ENCODE measurements around the gene TIGD3. TPM values are rescaled to one million over a fixed set of nuclear protein-coding genes. Genes with fewer than 3 reads are reported as not detected.
A peak's percentile ranks its signal among the peaks of the same experiment; 100 is the strongest.

TIGD3 gene, protein sequence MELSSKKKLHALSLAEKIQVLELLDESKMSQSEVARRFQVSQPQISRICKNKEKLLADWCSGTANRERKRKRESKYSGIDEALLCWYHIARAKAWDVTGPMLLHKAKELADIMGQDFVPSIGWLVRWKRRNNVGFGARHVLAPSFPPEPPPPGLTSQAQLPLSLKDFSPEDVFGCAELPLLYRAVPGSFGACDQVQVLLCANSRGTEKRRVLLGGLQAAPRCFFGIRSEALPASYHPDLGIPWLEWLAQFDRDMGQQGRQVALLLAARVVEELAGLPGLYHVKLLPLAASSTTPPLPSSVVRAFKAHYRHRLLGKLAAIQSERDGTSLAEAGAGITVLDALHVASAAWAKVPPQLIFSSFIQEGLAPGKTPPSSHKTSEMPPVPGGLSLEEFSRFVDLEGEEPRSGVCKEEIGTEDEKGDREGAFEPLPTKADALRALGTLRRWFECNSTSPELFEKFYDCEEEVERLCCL
- total RNA-seq, result 1 to 10 TPM; 1.5 to 1.9 TPM
- under 1 TPM; 0.15 to 0.67 (median 0.21) TPM for polyA plus RNA-seq
- 0.34 to 3.5 (median 0.64) reads per million in 6 experiments for total RNA-seq

DNA sequence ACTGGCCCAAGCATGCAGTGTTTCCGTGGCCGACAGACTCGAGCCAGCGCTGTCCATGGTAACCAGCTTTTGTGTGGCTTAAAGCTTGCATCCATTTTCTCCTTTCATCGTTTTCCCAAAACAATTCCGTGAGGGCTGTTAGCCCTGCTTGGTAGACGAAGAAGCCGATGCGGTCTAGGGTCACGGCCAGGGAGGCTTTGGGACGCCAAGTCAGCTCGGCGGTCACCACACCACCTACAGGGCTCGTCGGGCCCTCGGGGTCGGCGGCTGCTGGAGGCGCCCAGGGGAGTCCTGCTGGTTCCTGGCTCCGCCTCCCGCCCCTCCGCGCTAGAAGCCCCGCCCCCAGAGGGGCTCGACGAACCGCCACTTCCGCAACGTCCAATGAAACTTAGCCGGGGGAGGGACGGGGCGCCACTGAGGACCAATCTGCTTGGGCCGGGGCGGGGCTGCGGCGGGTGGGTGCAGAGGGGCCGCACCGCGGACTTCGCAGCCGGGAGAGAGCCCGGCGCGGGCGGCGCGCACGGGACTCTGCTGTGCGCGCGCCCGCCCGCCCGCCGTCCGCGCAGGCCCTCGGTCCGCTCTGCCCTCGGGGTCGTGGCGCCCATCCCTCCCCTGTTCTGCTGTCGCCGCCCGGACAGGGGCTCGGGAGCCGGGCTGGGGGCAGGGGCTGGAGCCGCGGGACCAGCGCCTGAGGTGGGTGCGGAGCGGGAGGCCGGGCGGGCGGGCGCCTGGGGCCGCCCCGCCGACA lies at the start of gene TIGD3:
Gene TIGD3 (plus strand): TSS at position 487 of the 748 bp plus-strand sequence. CDS start 1,058 bp downstream, outside the sequence.
- H3K9me3 Mint-ChIP-seq, result no peaks in the 10 kb centered on the region
- POLR2A ChIA-PET, result interaction anchor here (0.9 to 2.6 kb wide), 5 partner anchors 18 to 1262 kb away, joined by 3 to 11 read pairs (median 4); partner anchors contain the start of genes DPF2, MALAT1 and RBM14
- peak; percentile 95 to 96 for ATAC-seq
- peaks cover 12 to 20% (median 17%) of the 10 kb centered on the region in 4 donors for H3K4me1 Mint-ChIP-seq
- H3K4me3 Mint-ChIP-seq, result peak within 1 kb of the TSS; percentile 84 to 96 (median 93)
- peak within 1 kb of the TSS; percentile 67 to 96 (median 86) for H3K27ac Mint-ChIP-seq
- H3K27me3 Mint-ChIP-seq, result no peaks in the 10 kb centered on the region
- peaks cover 0 to 34% (median 5%) of the 10 kb centered on the region in 3 donors for H3K36me3 Mint-ChIP-seq
- peak; percentile 94 to 99 (median 96) for DNase-seq

DNA sequence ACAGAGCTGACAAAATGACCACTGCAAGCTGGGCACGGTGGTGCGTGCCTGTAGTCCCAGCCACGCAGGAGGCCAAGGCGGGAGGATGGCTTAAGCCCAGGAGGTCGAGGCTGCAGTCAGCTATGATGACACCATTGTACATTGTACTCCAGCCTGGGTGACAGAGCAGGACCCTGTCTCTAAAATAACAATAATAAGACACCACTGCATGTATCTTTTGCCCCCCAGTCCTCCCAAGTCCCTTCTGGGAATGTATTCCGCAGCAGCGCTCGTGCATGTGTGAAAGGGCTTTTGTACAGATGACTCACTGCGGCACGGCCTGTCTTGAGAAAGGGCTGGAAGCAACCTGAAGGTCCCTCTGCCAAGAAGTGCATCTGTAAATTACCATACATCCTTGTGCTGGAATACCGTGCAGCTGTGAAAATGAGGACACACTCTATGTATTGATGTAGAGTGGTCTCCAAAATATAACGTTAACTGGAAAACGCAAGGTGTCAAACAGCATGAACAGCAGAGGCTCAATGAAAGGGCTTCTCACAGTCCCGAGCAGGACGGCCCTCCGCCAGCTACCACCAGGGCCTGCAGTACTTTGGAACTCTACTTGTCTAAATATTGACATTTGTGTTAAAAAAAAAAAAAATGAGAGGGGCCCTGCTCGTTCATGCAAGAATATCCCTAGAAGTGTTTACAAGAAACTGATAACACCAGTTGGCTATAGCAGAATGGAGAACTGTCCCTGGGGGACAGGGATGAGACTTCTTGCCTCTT lies 48.9 kb upstream of the TIGD3 start:
- Mint-ChIP-seq H3K36me3 (no peaks in the 10 kb centered on the region), H3K27me3 (no peaks in the 10 kb centered on the region), H3K27ac (no peak overlapping the region), H3K4me3 (no peak overlapping the region), H3K4me1 (peaks cover 0 to 2% (median under 1%) of the 10 kb centered on the region in 4 donors), H3K9me3 (no peaks in the 10 kb centered on the region)
- POLR2A ChIA-PET, result no interaction called here
- no peak for DNase-seq
- no peak for ATAC-seq

DNA sequence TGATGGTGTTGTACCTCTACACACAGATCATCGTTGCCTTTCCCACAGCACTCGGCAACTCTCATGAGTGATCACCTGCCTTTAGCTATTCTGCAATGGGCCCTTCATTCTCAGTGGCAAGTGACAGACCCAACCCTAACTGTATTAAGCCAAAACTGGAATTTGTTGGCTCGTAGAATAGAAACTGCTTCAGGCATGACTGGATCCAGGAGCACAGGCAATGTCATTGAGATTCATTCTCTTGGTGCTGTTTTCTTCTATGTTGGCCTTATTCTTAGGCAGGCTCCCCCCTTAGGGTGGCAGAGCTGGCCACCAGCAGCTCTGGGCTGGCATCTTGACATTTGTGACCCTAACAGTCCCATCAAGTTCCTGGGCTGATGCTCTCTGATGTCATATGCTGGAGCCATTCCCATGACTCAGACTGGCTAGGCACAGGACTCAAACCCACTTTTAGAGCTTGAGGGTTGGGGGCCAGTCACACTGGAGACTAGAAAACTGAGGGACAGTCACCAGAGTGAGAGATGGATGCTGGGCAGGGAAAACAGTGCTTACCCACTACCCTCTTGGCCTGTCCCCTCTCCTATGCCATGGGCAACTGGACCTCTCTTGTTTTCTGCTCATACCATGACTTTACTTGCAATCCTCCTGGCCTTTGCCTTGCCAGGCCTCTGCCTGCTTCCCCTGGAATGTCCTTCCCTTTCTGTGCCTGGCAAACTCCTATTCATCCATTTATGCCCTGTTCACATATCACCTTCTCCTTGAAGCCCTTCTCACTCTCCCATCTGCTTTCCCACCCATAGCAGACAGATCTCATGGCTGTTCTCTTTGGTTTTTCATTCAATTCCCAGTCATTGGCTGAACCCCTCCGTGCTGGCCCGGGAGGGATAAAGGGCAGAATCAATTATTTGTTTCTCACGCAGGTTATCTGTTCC lies 47.0 kb upstream of the TIGD3 start:
- no peak overlapping the region for H3K27ac Mint-ChIP-seq
- no peaks in the 10 kb centered on the region for H3K9me3 Mint-ChIP-seq
- H3K27me3 Mint-ChIP-seq, result no peaks in the 10 kb centered on the region
- H3K36me3 Mint-ChIP-seq, result no peaks in the 10 kb centered on the region
- DNase-seq (no peak), ATAC-seq (no peak)
- POLR2A ChIA-PET, result no interaction called here
- peaks cover 0 to 2% (median 0%) of the 10 kb centered on the region in 4 donors for H3K4me1 Mint-ChIP-seq
- no peak overlapping the region for H3K4me3 Mint-ChIP-seq

DNA sequence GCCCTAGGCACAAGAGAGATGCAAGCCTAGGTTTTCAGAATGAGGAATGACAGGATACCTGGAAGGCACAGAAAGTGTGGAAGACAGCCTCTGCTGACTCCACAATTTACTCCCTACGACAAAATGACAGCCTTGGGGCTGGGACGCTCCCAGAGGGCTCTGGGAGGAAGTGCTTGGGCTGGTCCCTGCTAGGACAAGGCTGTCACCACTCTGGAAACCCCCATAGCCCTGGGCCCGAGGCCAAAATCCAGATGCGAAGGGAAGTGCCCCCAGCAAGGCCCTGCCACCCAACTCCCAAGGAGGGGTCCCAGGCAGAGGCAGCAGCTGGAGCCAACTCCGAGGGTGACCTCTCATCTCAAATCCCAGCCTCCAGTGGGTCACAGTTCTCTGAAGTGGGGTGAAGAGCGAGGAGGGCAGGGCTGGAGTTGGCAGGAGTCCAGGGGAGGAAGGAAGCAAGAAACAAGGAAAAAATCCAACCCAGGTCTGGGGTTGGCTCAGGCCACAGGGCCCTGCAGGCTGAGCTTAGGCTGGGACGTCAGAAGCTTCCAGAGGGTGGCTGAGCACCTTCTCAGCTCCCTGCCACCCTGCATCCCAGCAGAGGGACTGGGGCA lies 46.2 kb upstream of the TIGD3 start:
- no peak overlapping the region for H3K4me3 Mint-ChIP-seq
- no peaks in the 10 kb centered on the region for H3K36me3 Mint-ChIP-seq
- POLR2A ChIA-PET, result no interaction called here
- H3K27me3 Mint-ChIP-seq, result no peaks in the 10 kb centered on the region
- H3K9me3 Mint-ChIP-seq, result no peaks in the 10 kb centered on the region
- H3K27ac Mint-ChIP-seq, result no peak overlapping the region
- H3K4me1 Mint-ChIP-seq, result peaks cover 0 to 2% (median 0%) of the 10 kb centered on the region in 4 donors
- DNase-seq (no peak), ATAC-seq (no peak)

DNA sequence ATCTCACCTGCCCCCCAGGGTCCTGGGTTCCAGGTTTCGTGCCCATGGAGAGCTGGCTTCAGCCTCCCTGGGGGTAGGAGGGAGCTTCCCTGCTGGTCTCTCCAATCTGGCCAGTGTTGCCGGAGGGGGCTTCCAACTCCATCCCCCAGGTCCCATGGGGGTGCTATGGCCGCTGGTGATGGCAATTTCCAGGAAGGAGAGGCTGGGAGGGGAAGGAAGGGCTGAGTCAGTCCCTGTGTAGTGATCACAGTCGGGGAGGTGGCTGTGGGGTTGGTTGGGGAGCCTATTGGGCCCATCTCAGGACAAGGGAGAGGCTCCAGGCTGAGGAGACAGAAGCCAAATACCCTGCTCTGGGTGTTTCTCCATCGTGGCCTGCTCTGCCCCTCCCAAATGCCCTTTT lies 45.5 kb upstream of the TIGD3 start:
- Mint-ChIP-seq H3K36me3 (no peaks in the 10 kb centered on the region), H3K9me3 (no peaks in the 10 kb centered on the region), H3K4me3 (no peak overlapping the region), H3K27ac (no peak overlapping the region), H3K27me3 (no peaks in the 10 kb centered on the region), H3K4me1 (peaks cover 0 to 4% (median 3%) of the 10 kb centered on the region in 4 donors)
- POLR2A ChIA-PET, result interaction anchor here (0.6 kb wide), 1 partner anchor 20 kb away, joined by 4 read pairs; no protein-coding TSS in a partner anchor
- ATAC-seq (no peak), DNase-seq (no peak)

DNA sequence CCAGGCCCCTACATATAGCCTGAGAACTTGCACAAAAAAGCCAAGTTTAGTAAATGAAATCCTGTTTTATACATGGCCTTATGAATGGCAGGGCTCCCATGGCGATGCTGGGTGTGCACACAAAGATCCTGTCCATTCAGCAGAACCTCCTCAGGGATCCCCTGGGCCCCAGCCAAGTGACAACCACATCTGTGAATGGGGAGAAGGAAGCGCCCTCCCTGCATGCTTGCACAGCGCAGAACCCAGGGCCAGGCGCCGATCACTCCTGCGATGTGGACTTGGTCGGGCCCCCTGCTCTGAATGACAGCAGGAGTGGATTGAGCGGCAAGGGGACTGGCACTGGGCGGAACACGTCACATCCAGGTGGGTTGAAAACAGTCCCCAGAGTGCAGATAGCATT lies 44.3 kb upstream of the TIGD3 start:
- Mint-ChIP-seq H3K9me3 (no peaks in the 10 kb centered on the region), H3K27ac (no peak overlapping the region), H3K4me1 (peaks cover 0 to 7% (median 5%) of the 10 kb centered on the region in 4 donors), H3K4me3 (no peak overlapping the region), H3K36me3 (no peaks in the 10 kb centered on the region), H3K27me3 (peaks cover 0 to 1% (median 0%) of the 10 kb centered on the region in 5 donors)
- ATAC-seq (no peak), DNase-seq (no peak)
- POLR2A ChIA-PET, result interaction anchor here (0.7 kb wide), 1 partner anchor 38 kb away, joined by 5 read pairs; no protein-coding TSS in a partner anchor

DNA sequence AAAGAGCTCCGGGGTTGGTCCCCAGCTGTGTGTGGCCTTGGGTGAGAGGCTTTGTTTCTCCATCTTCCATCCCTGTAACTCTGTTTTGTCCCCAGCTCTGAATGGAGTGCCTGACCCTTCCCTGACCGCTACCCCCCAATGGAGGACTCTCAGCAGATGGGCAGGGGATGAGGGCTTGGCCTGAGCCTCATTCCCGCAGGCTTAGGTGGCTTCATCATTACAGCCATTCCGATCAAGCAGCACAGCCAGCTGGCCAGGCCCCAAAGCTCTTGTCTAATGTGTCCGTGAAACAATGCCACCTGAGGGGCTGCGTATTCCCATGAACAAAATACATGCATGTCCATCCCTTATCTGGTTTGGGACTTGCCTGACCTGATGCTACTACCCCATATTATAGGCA lies 43.8 kb upstream of the TIGD3 start:
- no peaks in the 10 kb centered on the region for H3K9me3 Mint-ChIP-seq
- no peak overlapping the region for H3K27ac Mint-ChIP-seq
- peaks cover 2 to 9% (median 7%) of the 10 kb centered on the region in 4 donors for H3K4me1 Mint-ChIP-seq
- POLR2A ChIA-PET, result no interaction called here
- H3K27me3 Mint-ChIP-seq, result peaks cover 0 to 1% (median 0%) of the 10 kb centered on the region in 5 donors
- DNase-seq (no peak), ATAC-seq (no peak)
- H3K4me3 Mint-ChIP-seq, result no peak overlapping the region
- no peaks in the 10 kb centered on the region for H3K36me3 Mint-ChIP-seq

DNA sequence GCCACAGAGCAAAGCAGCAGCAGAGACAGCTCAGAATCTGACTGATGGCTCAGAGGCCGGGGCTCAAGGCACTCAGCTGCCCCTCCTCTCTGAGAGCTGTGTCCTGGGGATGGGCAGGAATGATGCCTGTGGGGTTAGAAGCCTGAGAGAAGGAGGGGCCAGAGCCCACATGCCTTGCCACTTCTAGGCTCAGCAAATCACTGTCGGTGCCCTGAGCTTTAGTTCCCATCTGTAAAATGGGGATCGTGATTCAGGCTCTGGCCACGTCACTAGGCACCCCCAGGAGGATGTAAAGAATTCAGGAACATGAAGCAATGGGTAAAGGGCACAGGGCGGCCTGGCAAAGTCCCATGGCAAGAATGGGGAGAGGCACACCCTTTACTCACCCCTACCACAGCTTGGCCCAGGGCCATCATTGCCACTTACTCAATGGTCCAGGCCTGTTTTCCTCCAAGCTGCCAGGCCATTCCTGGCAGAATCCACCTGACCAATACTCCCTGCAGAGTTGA lies 43.3 kb upstream of the TIGD3 start:
- DNase-seq, result no peak
- Mint-ChIP-seq H3K4me1 (peaks cover 6 to 12% (median 10%) of the 10 kb centered on the region in 4 donors), H3K9me3 (no peaks in the 10 kb centered on the region), H3K4me3 (peak overlapping the region in 1 of 10 donors; percentile 15), H3K36me3 (no peaks in the 10 kb centered on the region), H3K27me3 (peaks cover 0 to 1% (median 0%) of the 10 kb centered on the region in 5 donors), H3K27ac (no peak overlapping the region)
- ATAC-seq, result no peak
- POLR2A ChIA-PET, result no interaction called here

DNA sequence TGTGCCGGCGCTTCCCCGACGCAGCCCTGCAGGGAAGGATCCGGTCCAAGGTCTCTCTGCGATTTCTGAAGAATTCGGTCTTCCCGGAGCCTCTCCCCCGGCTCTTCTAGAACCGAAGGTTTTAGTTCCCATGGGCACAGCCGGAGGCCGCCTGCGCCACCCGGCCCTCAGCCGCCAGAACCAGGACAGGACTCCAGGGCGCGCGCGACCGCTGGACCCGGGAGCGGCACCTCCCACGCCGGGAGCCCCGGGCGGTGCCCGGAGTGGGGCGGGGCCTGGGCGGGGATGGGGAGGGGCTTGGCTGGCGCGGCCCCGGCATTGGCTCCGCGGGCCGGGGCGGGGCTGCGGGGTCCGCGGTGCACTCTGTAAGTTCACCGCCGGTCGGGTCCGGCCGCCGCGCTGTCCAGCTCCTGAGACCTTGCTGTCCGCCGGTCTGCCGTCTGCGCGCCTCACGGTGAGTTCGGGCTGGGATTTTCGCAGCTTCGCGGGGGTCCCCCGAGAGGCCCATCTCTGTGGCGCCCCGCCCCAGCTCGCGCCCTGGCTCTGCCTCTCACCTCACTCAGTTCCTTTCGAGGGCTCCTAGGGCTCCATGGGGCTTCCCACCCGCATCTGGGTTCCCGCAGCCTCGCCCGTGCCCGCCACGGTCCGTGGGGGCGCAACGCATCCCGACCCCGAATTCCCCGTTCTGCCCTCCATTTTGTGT lies 39.9 kb upstream of the TIGD3 start, which contains the start of gene CDC42EP2:
Gene CDC42EP2 (plus strand): TSS at position 366 of the 703 bp plus-strand sequence. CDS start 6,033 bp downstream, outside the sequence.
- DNase-seq, result peak; percentile 15 to 84 (median 64)
- Mint-ChIP-seq H3K4me3 (peak within 1 kb of the TSS; percentile 63 to 88 (median 81)), H3K27me3 (peaks cover 0 to 3% (median 0%) of the 10 kb centered on the region in 5 donors), H3K4me1 (peaks cover 6 to 12% (median 10%) of the 10 kb centered on the region in 4 donors), H3K36me3 (no peaks in the 10 kb centered on the region), H3K9me3 (no peaks in the 10 kb centered on the region), H3K27ac (peak within 1 kb of the TSS in 1 of 10 donors; percentile 81)
- POLR2A ChIA-PET, result interaction anchor here (0.5 to 2.0 kb wide), 11 partner anchors 15 to 964 kb away, joined by 3 to 9 read pairs (median 3); partner anchors contain the start of genes MALAT1 and POLA2
- peak; percentile 86 to 90 for ATAC-seq

DNA sequence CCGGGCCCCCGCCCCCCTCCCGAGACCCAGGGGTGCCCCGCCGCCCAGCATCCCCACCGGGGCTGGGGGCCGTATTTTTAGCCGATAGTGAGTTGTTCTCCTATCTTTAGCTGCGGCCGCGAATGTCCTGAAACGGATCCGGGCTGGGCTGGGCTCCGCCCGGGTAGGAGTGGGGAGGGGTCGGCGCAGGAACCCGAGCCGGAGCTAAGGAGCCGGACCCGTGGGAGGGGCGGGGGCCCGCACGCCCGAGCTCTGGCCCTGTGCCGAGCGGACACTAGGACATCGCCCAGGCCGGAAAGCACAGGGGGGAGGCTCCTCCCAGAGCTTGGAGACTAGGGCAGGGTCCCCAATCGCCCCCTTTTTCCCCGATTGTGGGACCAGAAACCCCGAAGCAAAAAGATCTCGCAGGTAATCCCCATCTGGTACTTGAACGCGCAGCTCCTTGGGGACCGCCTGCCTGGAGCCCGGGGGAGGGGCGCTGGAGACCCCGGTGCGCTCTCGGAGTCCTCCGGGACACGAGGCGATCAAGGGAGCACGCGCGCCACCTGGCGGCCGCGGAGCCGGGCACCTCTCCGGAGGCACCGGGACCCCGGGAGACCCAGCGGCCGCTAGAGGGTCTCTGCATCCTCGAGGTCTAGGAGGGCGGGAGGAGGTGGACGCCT lies 39.2 kb upstream of the TIGD3 start:
- Mint-ChIP-seq H3K4me1 (peaks cover 6 to 12% (median 10%) of the 10 kb centered on the region in 4 donors), H3K27me3 (peaks cover 0 to 3% (median 0%) of the 10 kb centered on the region in 5 donors)

More for the DNA sequence above, 39.2 kb upstream of the TIGD3 start:
- peak overlapping the region in 1 of 10 donors; percentile 76 for H3K27ac Mint-ChIP-seq
- H3K4me3 Mint-ChIP-seq, result peak overlapping the region; percentile 63 to 88 (median 81)
- POLR2A ChIA-PET, result interaction anchor here (0.5 to 2.0 kb wide), 13 partner anchors 15 to 964 kb away, joined by 3 to 9 read pairs (median 4); partner anchors contain the start of genes DPF2, MALAT1 and POLA2
- DNase-seq, result peak; percentile 60 to 89 (median 80)
- no peaks in the 10 kb centered on the region for H3K36me3 Mint-ChIP-seq
- no peaks in the 10 kb centered on the region for H3K9me3 Mint-ChIP-seq
- ATAC-seq, result peak; percentile 77 to 79

Data from naive thymus-derived CD8-positive, alpha-beta T cell (primary cell).